Measurements from ENCODE around the gene CRAMP1. TPM values are rescaled to one million over a fixed set of nuclear protein-coding genes. Genes with fewer than 3 reads are reported as not detected.

The CRAMP1 gene
- total RNA-seq, 1 donor from 2014 or later, result 11.7 TPM

DNA sequence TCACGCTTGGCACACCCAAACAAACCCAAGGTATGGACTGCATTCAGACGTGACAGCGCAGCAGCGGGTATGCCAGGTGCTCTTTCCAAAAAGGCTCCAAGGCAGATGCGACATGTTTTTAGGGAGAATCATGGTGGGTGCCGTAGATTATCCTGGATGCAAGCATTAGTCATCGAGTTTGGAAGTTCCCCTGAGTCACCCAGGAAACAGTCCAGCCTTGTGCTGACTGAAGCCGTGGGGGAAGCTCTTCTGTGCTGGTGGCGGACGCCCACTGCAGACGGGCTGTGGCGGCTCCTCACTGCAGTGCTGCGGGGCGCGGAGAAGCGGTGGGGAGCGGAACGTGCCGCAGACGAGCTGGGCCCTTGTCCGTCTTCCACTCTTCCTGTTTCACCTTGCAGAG lies 79.8 kb downstream of the CRAMP1 start:
- Histone ChIP-seq H3K4me2 (no peak overlapping the region), H2AFZ (replicated peaks) (no peak overlapping the region)

DNA sequence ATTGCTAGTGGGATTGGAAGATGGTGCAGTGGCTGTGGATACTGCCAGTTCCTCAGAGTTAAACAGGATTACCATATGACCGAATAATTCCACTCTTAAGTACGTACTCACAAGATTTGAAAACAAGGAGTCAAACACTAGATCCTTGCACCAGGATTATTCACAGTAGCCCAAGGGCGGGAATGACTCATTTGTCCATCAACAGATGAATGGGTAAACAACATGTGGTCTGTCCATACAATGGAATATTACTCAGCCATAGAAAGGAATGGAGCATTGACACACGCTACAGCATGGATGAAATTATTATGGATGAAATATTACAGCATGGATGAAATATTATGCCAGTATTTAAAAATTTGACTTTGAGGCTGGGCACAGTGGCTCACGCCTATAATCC lies 84.7 kb downstream of the CRAMP1 start:
- Histone ChIP-seq H3K9ac (no peak overlapping the region), H4K20me1 (ENCODE audit: low read depth) (peaks cover 53% of the 10 kb centered on the region), H3K4me3 (no peak overlapping the region), H3K4me2 (no peak overlapping the region), H3K36me3 (peaks cover 3% of the 10 kb centered on the region), H3K27ac (no peak overlapping the region), H2AFZ (replicated peaks) (no peak overlapping the region), H3K4me1 (no peaks in the 10 kb centered on the region), H3F3A (ENCODE audit: low read depth) (peaks cover 14% of the 10 kb centered on the region), H3K9me3 (ENCODE audit: low read depth) (no peaks in the 10 kb centered on the region), H3K79me2 (ENCODE audit: low read depth) (peaks cover 54% of the 10 kb centered on the region), H3K27me3 (no peaks in the 10 kb centered on the region)
- H3K27ac Mint-ChIP-seq, result no peak overlapping the region
- TF ChIP-seq EZH2 (IDR thresholded peaks at IDR 0.05) (no peak), EZH2phosphoT487 (IDR thresholded peaks at IDR 0.05) (no peak)
- TF ChIP-seq, protein P1, sequence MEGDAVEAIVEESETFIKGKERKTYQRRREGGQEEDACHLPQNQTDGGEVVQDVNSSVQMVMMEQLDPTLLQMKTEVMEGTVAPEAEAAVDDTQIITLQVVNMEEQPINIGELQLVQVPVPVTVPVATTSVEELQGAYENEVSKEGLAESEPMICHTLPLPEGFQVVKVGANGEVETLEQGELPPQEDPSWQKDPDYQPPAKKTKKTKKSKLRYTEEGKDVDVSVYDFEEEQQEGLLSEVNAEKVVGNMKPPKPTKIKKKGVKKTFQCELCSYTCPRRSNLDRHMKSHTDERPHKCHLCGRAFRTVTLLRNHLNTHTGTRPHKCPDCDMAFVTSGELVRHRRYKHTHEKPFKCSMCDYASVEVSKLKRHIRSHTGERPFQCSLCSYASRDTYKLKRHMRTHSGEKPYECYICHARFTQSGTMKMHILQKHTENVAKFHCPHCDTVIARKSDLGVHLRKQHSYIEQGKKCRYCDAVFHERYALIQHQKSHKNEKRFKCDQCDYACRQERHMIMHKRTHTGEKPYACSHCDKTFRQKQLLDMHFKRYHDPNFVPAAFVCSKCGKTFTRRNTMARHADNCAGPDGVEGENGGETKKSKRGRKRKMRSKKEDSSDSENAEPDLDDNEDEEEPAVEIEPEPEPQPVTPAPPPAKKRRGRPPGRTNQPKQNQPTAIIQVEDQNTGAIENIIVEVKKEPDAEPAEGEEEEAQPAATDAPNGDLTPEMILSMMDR (IDR thresholded peaks at IDR 0.05), result no peak
- H3K4me3 Mint-ChIP-seq, result no peak overlapping the region
- DNase-seq (ENCODE audit: low spot score), result no peak
- H3K27me3 Mint-ChIP-seq (ENCODE audit: insufficient read depth, low read depth), result peaks cover 2% of the 10 kb centered on the region
- no peaks in the 10 kb centered on the region for H3K4me1 Mint-ChIP-seq
- no peaks in the 10 kb centered on the region for H3K9me3 Mint-ChIP-seq
- H3K36me3 Mint-ChIP-seq, result peaks cover 56% of the 10 kb centered on the region

More for the DNA sequence above, 79.8 kb downstream of the CRAMP1 start:
- Histone ChIP-seq H3K9me3 (ENCODE audit: low read depth) (no peaks in the 10 kb centered on the region), H3K27ac (no peak overlapping the region), H3K36me3 (peaks cover 8% of the 10 kb centered on the region), H3K9ac (no peak overlapping the region), H4K20me1 (ENCODE audit: low read depth) (peaks cover 92% of the 10 kb centered on the region), H3K4me1 (no peaks in the 10 kb centered on the region), H3F3A (ENCODE audit: low read depth) (peaks cover 5% of the 10 kb centered on the region), H3K4me3 (no peak overlapping the region), H3K27me3 (no peaks in the 10 kb centered on the region), H3K79me2 (ENCODE audit: low read depth) (peaks cover 99% of the 10 kb centered on the region)
- TF ChIP-seq, protein P1 (IDR thresholded peaks at IDR 0.05), result no peak
- TF ChIP-seq EZH2phosphoT487 (IDR thresholded peaks at IDR 0.05) (no peak), EZH2 (IDR thresholded peaks at IDR 0.05) (no peak)
- H3K36me3 Mint-ChIP-seq, result peaks cover 58% of the 10 kb centered on the region
- DNase-seq (ENCODE audit: low spot score), result no peak
- H3K4me3 Mint-ChIP-seq, result no peak overlapping the region
- H3K4me1 Mint-ChIP-seq, result no peaks in the 10 kb centered on the region
- no peaks in the 10 kb centered on the region for H3K9me3 Mint-ChIP-seq
- peaks cover 5% of the 10 kb centered on the region for H3K27me3 Mint-ChIP-seq (ENCODE audit: insufficient read depth, low read depth)
- no peak overlapping the region for H3K27ac Mint-ChIP-seq

DNA sequence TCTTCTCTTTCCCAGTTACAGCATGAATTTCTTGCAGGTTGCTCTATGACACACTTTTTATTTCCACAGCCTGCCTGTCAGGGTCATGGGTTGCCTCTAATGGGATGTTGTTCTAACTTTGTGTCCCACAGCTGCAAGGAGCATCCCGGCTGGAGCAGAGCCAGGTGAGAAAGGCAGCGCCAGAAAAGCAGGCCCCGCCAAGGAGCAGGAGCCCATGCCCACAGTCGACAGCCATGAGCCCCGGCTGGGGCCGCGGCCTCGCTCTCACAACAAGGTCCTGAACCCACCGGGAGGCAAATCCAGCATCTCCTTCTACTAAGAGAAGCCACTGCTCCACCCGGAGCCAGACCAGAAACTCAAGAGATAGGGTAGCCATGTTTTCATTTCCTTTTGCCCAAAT lies 86.5 kb downstream of the CRAMP1 start:
- no peaks in the 10 kb centered on the region for H3K9me3 Mint-ChIP-seq
- peaks cover 36% of the 10 kb centered on the region for H3K79me2 ChIP-seq (ENCODE audit: low read depth)
- no peak overlapping the region for H2AFZ ChIP-seq (replicated peaks)
- no peaks in the 10 kb centered on the region for H3K27me3 ChIP-seq
- TF ChIP-seq EZH2phosphoT487 (IDR thresholded peaks at IDR 0.05) (no peak), EZH2 (IDR thresholded peaks at IDR 0.05) (no peak)
- TF ChIP-seq, protein P1 (IDR thresholded peaks at IDR 0.05), result no peak
- no peak overlapping the region for H3K9ac ChIP-seq
- H3K4me1 Mint-ChIP-seq, result no peaks in the 10 kb centered on the region
- H3K4me1 ChIP-seq, result no peaks in the 10 kb centered on the region
- no peak overlapping the region for H3K4me3 Mint-ChIP-seq
- no peak overlapping the region for H3K27ac Mint-ChIP-seq
- no peak overlapping the region for H3K4me2 ChIP-seq
- H3K27me3 Mint-ChIP-seq (ENCODE audit: insufficient read depth, low read depth), result peaks cover 2% of the 10 kb centered on the region
- peaks cover 31% of the 10 kb centered on the region for H3F3A ChIP-seq (ENCODE audit: low read depth)
- H4K20me1 ChIP-seq (ENCODE audit: low read depth), result peaks cover 36% of the 10 kb centered on the region
- peaks cover 50% of the 10 kb centered on the region for H3K36me3 Mint-ChIP-seq
- no peak overlapping the region for H3K4me3 ChIP-seq
- DNase-seq (ENCODE audit: low spot score), result no peak
- H3K36me3 ChIP-seq, result peaks cover 2% of the 10 kb centered on the region
- H3K9me3 ChIP-seq (ENCODE audit: low read depth), result no peaks in the 10 kb centered on the region
- no peak overlapping the region for H3K27ac ChIP-seq

Measured in neural progenitor cell (in vitro differentiated cells).